Breast epithelium (tissue), 4 donors: ENCODE results near the gene PLD4. TPM values are rescaled to one million over a fixed set of nuclear protein-coding genes. Genes with fewer than 3 reads are reported as not detected.
"Not testable (repeated sequence)": the region's sequence is repeated elsewhere in the genome, so short reads cannot be mapped to it uniquely, and the experiment has no call there.

Experiments used
- DNase-seq, 2 donors: peaks; one replicate each; pipeline ENCODE4 v3.0.0-alpha.2; 2019; ENCODE audit warnings: low spot score in 2 of 2
- H3K27ac ChIP-seq, 2 donors: fragments of 200-600 bp; sonication (generic) in 1 of 2; one replicate each; pipeline ENCODE4 v1.5.1; 2016 to 2019; ENCODE audit warnings: mild to moderate bottlenecking in 1 of 2
- H3K27me3 ChIP-seq, 2 donors: fragments of 200-600 bp; sonication (generic) in 1 of 2; one replicate each; pipeline versions ENCODE4 v1.5.1 to v1.6.0; 2017 to 2019; ENCODE audit warnings: control low read depth in 1 of 2, mild to moderate bottlenecking in 1 of 2
- H3K36me3 ChIP-seq: fragments of 200-600 bp; one replicate; pipeline ENCODE4 v1.5.1; 2019
- H3K4me1 ChIP-seq, 2 donors: fragments of 200-600 bp; sonication (generic); one replicate each; pipeline ENCODE4 v1.5.1; 2016 to 2019; ENCODE audit warnings: control low read depth in 1 of 2
- H3K4me3 ChIP-seq, 3 donors: fragments of 200-600 bp; sonication (generic); 1 replicate in 2 of 3; 2 replicates in 1 of 3; pipeline ENCODE4 v1.5.1; 2016 to 2019; ENCODE audit warnings: mild to moderate bottlenecking in 3 of 3, moderate library complexity in 2 of 3
- H3K9me3 ChIP-seq, 2 donors: fragments of 200-600 bp; sonication (generic) in 1 of 2; one replicate each; pipeline ENCODE4 v1.5.1; 2016 to 2019; ENCODE audit warnings: control low read depth in 1 of 2
- CTCF ChIP-seq, 3 donors: fragments of 450-650 bp; IDR thresholded peaks; one replicate each; pipeline ENCODE4 v1.5.1; 2016 to 2017; ENCODE audit warnings: antibody characterized with exemption in 3 of 3, mild to moderate bottlenecking in 3 of 3, moderate library complexity in 3 of 3
- POLR2A ChIP-seq: fragments of 450-650 bp; IDR thresholded peaks from one replicate; pipeline ENCODE4 v1.6.1; 2016; ENCODE audit warnings: antibody characterized with exemption, mild to moderate bottlenecking, moderate library complexity
- POLR2AphosphoS5 ChIP-seq, 3 donors: sonication (generic); formaldehyde crosslinking; IDR thresholded peaks; one replicate each; pipeline ENCODE4 v1.6.1; 2017; ENCODE audit warnings: antibody characterized with exemption in 3 of 3
- intact Hi-C: fragments of 100-400 bp; cut with DNase I; formaldehyde crosslinking; loops from one replicate; pipeline ENCODE4 v1.15.1; 2023; ENCODE audit warnings: low total_unique reads
- total RNA-seq, 3 donors: library from RNA; depleted of rRNA; stranded (reverse); fragments of >200 nt; gene quantifications; one replicate each; pipeline ENCODE4 v1.1.0, GENCODE V29; 2016

PLD4 gene
- total RNA-seq, 3 donors from 2014 or later = 0.33 to 4.0 TPM; not detected in 1

DNA sequence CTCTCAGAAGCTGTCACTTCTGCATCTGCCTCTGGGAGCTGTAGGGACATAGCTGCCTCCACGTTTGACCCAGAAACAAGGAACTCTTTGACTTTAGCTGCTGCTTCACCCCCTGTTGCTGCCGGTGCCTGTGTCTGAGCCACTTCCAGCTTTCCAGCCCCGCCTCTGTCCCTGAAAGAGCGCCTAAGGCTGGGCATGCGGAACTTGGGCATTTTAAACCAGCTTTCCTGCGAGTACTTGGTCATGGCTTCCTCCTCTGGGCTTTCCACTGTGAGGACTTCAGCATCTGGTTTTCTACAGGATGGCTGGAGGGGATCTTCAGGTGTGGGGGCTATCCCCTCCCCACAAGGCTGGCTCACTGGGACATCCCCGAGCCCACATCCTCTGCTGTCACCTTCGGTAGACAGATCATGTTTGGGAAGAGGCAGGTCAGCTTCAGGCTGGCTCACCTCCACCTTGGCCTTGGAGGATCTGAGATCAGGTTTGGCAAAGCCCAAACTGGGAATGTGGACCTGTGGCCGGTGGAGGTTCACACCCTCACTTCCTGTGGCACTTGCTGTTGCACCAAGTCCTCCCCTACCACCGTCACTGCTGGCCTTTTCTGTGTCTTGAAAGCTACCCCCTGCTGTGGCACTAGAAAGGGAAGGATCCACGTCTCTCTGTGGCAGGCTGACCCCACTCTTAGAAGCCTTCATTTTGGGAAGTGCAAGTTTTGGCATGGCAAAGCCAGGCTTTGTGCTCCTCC is 15.2 kb downstream of the PLD4 start:
- peak in 1 of 2 donors; percentile 46 for DNase-seq
- intact Hi-C loops = no loop called here
- TF ChIP-seq POLR2AphosphoS5 (IDR thresholded peaks at IDR 0.05) (no peak), CTCF (IDR thresholded peaks at IDR 0.05) (no peak), POLR2A (no peak)
- Histone ChIP-seq H3K4me1 (no peaks in the 10 kb centered on the region), H3K9me3 (no peaks in the 10 kb centered on the region), H3K36me3 (no peaks in the 10 kb centered on the region), H3K4me3 (no peak overlapping the region), H3K27me3 (no peaks in the 10 kb centered on the region), H3K27ac (peak overlapping the region in 1 of 2 donors; percentile 51)

GRCh38 chr14:104940526-104941150 is 16.0 kb downstream of the PLD4 start:
- intact Hi-C loops = no loop called here
- DNase-seq = no peak
- no peaks in the 10 kb centered on the region for H3K36me3 ChIP-seq

GRCh38 chr14:104941508-104942365 is 17.1 kb downstream of the PLD4 start:
- H3K4me1 ChIP-seq = no peaks in the 10 kb centered on the region
- no peaks in the 10 kb centered on the region for H3K27me3 ChIP-seq
- no peaks in the 10 kb centered on the region for H3K9me3 ChIP-seq
- no peak overlapping the region for H3K4me3 ChIP-seq
- H3K36me3 ChIP-seq = no peaks in the 10 kb centered on the region
- no peak overlapping the region for H3K27ac ChIP-seq
- no peak for TF ChIP-seq CTCF (IDR thresholded peaks at IDR 0.05)
- no peak for TF ChIP-seq POLR2AphosphoS5 (IDR thresholded peaks at IDR 0.05)
- TF ChIP-seq POLR2A = no peak
- intact Hi-C loops = no loop called here
- DNase-seq = peak in 1 of 2 donors; percentile 50

More at GRCh38 chr14:104940526-104941150, 16.0 kb downstream of the PLD4 start:
- TF ChIP-seq POLR2AphosphoS5 (IDR thresholded peaks at IDR 0.05) (no peak), CTCF (IDR thresholded peaks at IDR 0.05) (no peak), POLR2A (no peak)
- H3K4me1 ChIP-seq = no peaks in the 10 kb centered on the region
- no peaks in the 10 kb centered on the region for H3K9me3 ChIP-seq
- no peak overlapping the region for H3K4me3 ChIP-seq
- no peaks in the 10 kb centered on the region for H3K27me3 ChIP-seq
- H3K27ac ChIP-seq = no peak overlapping the region

GRCh38 chr14:104942586-104942985 is 17.9 kb downstream of the PLD4 start:
- TF ChIP-seq CTCF (IDR thresholded peaks at IDR 0.05) (no peak), POLR2A (no peak), POLR2AphosphoS5 (IDR thresholded peaks at IDR 0.05) (no peak)
- H3K36me3 ChIP-seq = no peaks in the 10 kb centered on the region
- H3K9me3 ChIP-seq = no peaks in the 10 kb centered on the region
- no peaks in the 10 kb centered on the region for H3K4me1 ChIP-seq
- H3K27me3 ChIP-seq = no peaks in the 10 kb centered on the region
- no peak for DNase-seq
- H3K27ac ChIP-seq = no peak overlapping the region
- H3K4me3 ChIP-seq = no peak overlapping the region
- intact Hi-C loops = no loop called here

- H3K27me3 ChIP-seq = not testable (repeated sequence)
- peak in 1 of 2 donors; percentile 49 for DNase-seq
Measured at GRCh38 chr14:104943216-104944015, 18.7 kb downstream of the PLD4 start.

GRCh38 chr14:104944016-104944308 is 19.3 kb downstream of the PLD4 start:
- H3K27ac ChIP-seq, H3K4me1 ChIP-seq, H3K27me3 ChIP-seq, H3K9me3 ChIP-seq, intact Hi-C loops, DNase-seq, H3K36me3 ChIP-seq, H3K4me3 ChIP-seq: not testable (repeated sequence)

More at GRCh38 chr14:104943216-104944015, 18.7 kb downstream of the PLD4 start:
- H3K4me1 ChIP-seq, intact Hi-C loops, H3K27ac ChIP-seq, H3K4me3 ChIP-seq, H3K9me3 ChIP-seq, H3K36me3 ChIP-seq: not testable (repeated sequence)

DNA sequence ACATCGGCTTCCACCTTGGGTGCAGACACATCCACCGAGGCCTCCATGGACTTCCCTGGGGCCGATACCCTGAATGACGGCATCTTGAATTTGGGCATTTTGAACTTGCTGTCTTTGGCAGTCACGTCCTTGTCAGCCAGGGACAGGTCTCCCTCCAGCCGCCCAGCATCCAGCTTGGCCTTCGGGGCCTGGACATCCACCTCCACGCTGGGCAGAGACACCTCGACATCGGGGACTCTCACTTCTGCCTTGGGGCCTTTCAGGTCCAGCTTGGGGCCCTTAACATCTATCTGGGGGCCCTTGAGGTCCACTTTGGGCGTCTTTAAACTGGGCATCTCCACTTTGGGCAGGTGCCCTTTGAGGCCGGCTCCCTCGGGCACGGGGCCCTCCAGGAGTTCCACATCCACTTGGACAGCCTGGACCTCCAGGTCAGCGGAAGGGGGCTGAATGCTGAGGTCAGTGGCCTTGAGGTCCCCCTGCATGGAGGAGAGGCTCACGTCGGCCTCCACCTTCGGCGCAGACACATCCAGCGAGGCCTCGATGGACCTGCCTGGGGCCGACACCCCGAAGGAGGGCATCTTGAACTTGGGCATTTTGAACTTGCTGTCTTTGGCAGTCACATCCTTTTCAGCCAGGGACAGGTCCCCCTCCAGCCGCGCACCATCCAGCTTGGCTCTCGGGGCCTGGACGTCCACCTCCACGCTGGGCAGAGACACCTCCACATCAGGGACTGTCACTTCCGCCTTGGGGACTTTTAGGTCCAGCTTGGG is 19.9 kb downstream of the PLD4 start:
- peak in 1 of 2 donors; percentile 46 for DNase-seq
- H3K4me1 ChIP-seq, H3K27me3 ChIP-seq, H3K9me3 ChIP-seq, H3K27ac ChIP-seq, intact Hi-C loops, H3K36me3 ChIP-seq, H3K4me3 ChIP-seq: not testable (repeated sequence)
